Stimulated activated CD4-positive, alpha-beta T cell treated with anti-CD3 and anti-CD28 coated beads, TNF-alpha, amount 100 ng/mL, for 48 hours (primary cell): Measurements from ENCODE around the gene PLCH2.

Experiments
- DNase-seq, 3 donors: peaks; one replicate each; pipeline ENCODE4 v3.0.0-alpha.2; 2020; ENCODE audit warnings: low read depth in 3 of 3

PLCH2 gene

GRCh38 chr1:2501041-2501819 lies 25.1 kb downstream of the PLCH2 start:
- no peak for DNase-seq

GRCh38 chr1:2501820-2502119 lies 25.7 kb downstream of the PLCH2 start:
- no peak for DNase-seq

DNA sequence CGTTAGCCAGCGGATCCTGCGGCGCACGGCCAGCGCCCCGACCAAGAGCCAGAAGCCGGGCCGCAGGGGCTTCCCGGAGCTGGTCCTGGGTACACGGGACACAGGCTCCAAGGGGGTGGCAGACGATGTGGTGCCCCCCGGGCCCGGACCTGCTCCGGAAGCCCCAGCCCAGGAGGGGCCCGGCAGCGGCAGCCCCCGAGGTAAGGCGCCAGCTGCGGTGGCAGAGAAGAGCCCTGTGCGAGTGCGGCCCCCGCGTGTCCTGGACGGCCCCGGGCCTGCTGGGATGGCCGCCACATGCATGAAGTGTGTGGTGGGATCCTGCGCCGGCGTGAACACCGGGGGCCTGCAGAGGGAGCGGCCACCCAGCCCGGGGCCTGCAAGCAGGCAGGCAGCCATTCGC lies 26.1 kb downstream of the PLCH2 start:
- DNase-seq: no peak

DNA sequence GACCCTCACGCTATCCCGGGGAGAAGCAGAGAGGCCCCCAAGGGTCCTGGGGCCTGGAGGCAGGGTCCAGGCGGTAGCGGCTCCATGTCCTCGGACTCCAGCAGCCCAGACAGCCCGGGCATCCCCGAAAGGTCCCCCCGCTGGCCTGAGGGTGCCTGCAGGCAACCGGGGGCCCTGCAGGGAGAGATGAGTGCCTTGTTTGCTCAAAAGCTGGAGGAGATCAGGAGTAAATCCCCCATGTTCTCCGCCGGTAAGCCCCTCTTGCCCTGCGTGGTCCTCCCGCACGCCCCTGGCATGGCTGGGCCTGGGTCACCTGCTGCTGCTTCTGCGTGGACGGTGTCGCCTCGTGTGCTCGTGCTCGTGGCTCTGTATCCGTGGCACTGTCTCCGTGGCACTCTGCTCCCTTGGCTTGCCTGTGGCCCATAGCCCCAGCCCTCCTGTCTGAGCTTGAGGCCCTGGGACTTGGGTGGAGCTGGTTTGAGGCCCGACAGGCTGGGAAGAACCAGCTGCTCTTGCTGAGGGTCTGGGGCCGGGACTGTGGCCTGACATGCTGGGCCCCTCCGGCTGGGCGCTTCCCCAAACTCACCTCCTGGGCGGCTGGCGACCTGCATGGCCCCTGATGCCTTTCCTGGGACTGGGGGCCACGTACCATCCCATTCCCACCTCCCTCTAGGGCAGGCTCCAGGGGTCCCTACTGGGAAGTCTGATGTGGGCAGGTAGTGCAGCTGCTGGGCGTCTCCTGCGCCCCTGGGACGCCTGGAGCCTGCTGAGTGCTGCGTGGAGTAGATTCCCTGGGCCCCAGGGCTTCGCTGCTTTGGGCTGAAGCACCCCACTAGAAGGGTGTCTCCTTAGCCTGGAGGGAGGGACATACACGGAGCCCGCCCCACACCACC lies 26.8 kb downstream of the PLCH2 start:
- no peak for DNase-seq

DNA sequence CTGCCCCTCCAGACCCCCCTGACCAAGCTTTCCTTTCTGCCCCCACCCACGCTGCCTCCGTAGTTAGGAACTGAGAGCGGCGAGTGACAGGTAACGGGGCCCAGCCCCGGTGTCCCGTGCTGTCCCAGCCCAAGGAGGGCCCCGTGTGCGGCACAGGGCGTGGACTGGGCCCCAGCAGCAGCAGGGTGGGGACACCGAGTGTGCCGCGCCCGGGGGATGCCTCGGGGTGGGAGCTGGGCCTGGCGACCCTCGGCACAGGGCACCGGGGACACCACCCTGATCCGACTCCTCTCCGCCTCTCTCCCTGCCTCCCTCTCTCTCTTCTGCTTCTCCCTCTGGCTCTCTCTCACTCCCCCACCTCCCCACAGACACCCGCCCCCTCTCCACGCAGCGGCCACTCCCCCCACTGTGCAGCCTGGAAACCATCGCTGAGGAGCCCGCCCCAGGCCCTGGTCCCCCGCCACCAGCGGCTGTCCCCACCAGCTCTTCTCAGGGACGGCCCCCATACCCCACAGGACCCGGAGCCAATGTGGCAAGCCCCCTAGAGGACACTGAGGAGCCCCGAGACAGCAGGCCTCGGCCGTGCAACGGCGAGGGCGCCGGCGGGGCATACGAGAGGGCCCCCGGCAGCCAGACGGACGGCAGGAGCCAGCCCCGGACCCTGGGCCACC lies 27.6 kb downstream of the PLCH2 start:
- DNase-seq: no peak

- DNase-seq: no peak
Measured at GRCh38 chr1:2504225-2504948, 28.3 kb downstream of the PLCH2 start.

DNA sequence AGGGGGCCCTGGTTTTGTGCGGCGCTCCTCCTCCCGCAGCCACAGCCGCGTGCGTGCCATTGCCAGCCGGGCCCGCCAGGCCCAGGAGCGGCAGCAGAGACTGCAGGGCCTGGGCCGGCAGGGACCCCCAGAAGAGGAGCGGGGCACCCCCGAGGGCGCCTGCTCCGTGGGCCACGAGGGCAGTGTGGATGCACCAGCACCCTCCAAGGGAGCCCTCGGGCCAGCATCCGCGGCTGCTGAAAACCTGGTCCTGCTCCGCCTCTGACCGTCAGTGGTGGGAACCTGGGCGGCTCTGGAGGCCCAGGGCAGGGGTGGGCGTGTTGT lies 28.8 kb downstream of the PLCH2 start:
- no peak for DNase-seq

- no peak for DNase-seq
Measured at GRCh38 chr1:2505461-2505994, 29.4 kb downstream of the PLCH2 start.

DNA sequence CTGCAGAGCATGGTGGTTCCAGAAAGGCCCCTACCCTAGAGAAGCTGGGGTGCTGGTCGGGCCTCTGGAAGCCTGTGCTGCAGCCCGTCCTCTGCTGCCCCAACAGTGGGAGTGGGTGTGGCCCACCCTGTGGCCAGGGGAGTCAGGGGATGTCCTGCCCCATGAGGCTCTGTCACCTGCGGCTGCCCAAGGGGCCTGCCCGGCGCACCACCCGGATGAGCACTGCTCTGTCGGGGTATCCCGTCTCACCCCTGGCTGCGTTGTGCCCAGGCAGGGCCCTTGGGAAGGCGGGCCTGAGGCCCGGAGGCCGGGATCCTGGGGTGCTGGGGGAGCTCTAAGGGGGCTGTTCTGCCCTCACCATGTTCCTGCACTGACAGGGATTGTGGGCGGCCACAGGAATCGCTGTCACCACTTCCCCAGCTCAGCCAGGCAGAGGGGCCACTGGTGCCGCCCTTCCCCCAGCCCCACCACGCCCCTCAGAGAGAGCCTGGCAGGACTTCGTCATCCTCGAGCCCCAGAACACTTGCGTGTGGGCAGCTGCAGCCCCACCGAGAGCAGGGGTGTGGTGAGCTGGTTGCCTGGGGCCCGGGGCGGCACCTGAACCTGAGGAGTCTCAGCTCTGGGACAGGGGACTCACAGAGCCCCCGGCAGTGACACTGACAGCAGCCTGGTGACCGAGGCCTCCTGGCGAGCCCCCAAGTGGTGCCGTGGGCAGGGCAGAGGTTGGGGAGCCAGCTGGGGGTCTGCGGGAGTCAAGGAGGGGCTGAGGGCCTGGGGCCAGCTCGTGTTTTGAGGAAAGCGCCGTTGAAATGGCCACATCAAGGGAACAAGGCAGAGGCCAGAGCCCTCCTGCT lies 30.1 kb downstream of the PLCH2 start:
- DNase-seq: no peak

DNA sequence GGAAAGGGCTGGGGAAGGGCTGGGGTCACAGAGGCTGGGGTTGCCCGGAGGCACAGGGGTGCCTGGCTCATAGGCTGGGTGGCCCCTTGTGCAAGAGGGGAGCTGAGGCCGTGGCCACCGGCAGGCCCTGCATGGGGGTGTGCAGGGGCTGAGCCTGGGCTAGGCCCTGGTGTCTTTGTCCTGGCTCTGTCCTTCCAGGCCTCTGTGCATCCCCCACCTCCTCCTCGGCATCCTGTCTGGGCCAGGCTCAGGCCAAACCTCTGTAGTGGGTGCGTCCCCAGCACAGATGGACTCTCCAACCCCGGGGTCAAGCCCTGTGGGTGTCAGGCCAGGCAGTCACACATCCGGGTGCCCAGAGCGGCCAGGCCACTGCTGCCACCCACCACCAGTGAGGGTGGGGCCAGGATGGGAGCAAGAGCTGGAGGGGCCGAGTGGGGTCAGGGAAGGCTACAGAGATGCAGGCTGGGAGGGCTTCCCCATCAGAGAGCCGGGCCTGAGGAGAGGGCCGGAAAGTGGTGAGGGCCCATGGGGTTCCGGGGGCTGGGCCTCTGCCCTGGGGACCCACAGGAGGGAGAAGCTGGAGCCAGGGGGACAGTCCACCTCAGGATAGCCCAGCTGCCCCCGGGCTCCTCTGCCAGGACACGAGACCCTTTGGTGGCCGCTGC lies 30.9 kb downstream of the PLCH2 start:
- no peak for DNase-seq

DNA sequence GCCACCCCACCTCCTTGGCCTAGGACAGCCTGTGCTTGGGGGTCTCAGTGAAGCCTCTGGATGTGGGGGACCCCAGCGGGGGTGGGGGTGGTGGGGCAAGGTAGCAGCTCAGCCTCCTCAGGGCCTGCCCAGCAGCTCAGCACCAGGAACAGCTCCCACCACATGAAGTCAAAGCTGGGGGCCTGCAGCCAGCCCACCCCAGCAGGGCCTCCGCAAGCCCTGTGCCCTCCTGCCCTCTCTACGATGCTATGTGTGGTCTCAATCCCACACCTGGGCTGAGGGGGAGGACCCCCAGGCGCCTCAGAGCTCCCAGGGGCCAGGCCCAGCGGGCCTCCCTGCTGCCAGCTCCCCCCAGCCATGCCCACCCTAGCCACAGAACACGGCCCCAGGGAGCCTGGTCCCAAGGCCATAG lies 31.7 kb downstream of the PLCH2 start:
- no peak for DNase-seq

DNA sequence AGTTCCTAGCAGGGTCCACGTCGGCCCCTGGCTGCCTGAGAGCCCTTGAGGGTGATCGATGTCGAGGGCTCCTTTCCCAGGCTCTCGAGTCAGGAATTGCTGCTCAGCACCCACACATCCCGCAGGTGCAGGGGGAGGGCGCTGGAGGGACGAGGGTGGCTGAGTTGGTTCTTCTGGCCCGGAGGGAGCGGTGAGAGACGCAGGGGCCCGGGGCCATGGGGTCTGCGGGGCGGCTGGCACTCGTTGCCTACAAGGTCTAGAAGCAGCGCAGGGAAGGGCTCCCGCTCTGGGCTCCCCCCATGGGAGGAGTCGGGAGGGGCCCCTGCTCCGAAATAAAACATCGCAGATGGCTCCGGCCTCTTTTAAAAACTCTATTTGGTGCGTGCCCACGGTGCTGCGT lies 32.1 kb downstream of the PLCH2 start:
- DNase-seq: no peak

DNA sequence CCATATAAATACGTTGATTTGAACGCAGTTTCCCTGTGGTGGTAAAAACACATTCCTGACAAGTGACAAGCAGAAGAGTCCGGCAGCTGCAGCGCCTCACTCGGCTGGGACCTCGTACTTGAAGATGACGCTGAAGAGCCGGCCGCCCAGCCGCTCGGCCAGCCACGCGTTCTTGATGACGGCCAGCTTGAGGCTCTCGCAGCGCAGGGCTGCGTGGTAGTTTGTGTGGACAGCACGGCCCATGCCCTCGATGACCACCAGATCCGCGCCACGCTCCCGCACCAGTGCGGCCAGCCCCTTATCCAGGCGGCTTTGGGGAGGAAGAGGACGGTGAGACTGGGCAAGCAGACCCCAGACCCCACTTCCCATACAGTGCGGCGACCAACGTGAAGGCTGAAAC lies 32.7 kb downstream of the PLCH2 start:
- DNase-seq: no peak

DNA sequence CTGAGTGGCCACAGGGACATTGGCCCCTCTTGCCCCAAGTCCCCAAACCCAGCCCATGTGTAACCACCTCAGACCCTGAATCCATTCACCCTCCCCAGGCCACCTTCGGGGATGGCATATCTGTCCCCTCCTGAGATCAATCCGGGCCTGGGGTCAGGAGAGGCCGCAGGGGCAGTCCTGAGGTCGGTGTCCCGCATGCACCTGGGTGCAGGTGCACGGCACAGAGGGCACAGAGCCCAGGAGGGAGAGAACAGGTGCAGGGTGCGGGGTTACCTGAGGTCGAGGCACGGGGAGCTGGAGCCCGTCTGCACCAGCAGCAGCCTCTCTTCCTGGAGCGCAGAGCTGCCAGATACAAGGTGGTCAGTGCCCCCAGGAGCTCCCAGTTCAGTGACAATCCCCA lies 33.5 kb downstream of the PLCH2 start:
- no peak for DNase-seq

DNA sequence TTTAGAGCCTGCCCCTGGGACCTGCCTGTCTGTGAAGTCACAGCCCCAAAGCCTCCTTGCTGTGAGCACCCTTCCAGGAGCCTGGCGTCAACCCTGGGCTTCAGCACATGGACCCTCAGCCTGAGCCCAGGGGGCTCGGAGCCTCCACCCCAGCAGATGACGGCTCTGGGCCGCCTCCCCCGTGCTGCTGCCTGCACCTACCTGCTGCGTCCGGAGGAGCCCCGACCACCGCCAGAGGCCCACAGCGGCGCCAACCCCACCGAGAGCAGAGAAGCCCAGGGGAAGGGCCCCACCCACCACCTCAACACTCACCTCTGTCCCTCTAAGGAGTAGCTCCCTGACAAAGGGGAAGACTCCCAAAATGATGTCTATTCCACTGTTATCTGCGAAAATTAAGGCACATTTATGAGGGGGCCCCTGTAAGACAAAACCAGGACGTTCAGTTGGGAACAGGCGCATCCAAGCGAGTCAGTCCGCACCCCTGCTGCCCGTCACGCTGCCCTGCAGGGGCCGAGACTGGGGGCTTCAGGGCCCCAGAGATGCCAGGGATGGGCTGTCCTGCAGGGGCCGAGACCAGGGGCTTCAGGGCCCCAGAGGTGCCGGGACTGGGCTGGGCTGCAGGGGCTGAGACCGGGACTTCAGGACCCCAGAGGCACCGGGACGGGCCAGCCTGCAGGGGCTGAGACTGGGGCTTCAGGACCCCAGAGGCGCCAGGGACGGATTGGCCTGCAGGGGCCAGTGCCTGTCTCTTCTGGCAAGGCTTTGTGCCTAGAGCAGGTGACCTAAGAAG lies 34.5 kb downstream of the PLCH2 start:
- no peak for DNase-seq

DNA sequence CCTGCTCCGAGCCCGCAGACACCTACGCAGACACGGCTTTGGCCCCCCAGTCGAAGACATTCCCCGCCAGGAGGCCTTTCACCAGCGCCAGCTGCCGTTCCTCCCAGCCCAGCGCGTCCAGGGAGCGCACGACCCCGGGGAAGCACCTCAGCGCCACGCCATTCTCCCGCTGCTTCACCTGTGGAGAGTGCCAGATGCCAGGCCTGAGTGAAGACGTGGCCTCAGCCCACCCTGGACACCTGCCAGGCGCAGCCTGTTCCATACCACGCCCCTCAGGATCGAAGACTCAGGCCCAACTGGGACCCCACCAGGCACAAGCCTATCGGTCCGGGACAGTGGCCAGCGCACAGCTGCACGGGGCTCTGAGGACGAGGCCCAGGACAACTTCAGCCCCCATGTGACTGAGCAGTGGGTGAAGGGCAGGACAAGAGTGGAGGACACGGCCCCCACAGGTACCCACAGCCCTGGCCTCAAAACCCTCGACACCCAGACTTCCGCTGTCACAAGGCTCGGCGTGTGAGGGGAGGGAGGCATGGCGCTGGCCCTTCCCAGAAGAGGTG lies 36.9 kb downstream of the PLCH2 start:
- DNase-seq: no peak

- DNase-seq: no peak
Measured at GRCh38 chr1:2513939-2514652, 38.0 kb downstream of the PLCH2 start.

DNA sequence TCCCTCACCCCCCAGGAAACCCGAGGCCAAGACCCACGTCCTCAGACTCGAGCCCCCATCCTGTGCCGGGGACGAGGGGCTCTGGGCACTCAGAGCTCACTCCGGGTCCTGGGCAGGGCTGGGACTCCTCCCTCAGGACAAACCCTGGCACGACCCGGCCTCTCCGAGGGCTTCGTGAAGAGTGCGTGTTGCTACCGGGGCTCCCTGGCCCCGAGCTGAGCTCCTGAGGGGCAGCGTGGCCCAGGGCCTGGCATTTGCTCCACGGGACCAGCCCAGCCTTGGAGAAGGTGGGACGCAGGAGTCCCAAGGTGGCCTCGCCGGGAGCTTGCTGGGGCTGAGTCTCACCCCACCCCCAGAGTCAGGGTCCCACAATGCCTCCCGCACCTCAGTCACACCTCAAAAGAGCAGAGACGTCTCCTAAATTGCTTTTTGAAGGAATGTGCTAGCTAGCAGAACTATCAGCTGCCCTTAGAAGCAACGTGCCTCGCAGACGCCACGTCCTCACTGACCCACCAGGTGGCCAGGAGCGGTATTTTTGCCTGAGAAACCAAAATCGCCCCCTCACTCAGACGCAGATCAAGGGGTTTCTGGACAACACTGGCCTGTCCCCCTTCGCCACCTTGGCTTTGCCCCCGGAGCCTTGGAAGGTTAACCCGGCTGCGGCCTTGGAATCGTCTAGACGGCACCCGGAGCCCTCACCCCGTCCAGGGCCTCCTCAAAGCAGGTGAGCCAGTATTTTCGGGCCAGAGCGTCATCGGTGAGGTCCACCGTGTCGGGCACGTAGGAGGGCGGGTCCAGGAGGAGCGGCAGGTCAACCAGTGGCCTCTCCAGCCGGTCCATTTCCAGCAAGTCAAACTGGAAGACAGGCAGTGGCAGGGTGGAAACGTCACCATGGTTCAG lies 39.0 kb downstream of the PLCH2 start:
- no peak for DNase-seq
